Limb (tissue), 2 donors: ENCODE results near the gene ITPRID2.
"Not testable (repeated sequence)": the region's sequence is repeated elsewhere in the genome, so short reads cannot be mapped to it uniquely, and the experiment has no call there.

Experiments used
- DNase-seq, 2 donors: peaks; one replicate each; pipeline ENCODE4 v3.0.0-alpha.2; 2016; ENCODE audit errors: extremely low spot score in 2 of 2

ITPRID2 gene

DNA sequence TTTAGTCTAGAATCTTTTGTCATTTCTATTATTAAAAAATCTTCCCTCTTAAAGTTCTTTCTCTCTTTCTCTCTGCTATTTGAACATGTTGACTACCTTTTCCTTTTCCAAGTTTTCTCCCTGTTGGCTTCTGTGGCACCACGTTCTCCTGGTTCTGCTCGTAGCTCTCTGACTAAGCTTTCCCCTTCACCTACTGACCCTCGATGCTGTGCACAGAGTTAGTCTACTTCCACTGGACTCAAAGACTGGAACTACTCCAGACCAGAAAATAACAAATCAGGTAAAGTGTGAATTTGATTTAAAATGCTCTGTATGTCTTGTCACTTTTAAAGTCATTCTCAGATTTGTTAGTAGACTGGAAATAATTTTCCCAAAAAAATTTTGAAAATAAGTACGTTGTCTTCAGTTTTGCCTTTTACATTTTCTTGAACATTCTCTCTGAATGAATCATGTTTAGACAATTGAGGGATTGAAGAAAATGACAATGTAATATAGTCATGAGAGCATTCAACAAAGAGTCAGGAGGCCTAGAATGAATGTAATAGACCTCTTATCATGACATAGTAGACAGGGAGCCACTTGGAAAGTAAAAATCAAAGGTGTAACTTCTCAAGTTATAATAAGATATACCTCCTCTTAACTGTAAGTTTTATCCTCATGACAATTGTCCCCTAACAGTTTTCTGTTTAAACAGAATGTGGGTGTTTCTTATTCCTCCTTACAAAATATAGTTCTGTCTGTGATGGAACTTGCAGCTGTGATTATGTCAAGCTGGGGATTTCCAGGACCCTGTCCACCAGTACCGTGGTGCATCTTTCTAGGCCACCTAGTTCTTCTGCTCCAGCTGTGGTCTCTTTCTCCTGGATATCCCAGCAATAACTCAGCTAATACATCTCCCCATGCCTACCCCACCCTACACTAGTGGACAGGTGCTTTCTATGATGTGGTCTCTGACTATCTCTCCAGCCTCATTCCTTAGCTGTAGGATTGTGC lies 25.5 kb downstream of the ITPRID2 start:
- no peak for DNase-seq

GRCh38 chr2:181918188-181918587 lies 26.7 kb downstream of the ITPRID2 start:
- DNase-seq = no peak

- no peak for DNase-seq
Measured at GRCh38 chr2:181923121-181923520, 31.6 kb downstream of the ITPRID2 start.

- DNase-seq = no peak
Measured at GRCh38 chr2:181924336-181924735, 32.8 kb downstream of the ITPRID2 start.

DNA sequence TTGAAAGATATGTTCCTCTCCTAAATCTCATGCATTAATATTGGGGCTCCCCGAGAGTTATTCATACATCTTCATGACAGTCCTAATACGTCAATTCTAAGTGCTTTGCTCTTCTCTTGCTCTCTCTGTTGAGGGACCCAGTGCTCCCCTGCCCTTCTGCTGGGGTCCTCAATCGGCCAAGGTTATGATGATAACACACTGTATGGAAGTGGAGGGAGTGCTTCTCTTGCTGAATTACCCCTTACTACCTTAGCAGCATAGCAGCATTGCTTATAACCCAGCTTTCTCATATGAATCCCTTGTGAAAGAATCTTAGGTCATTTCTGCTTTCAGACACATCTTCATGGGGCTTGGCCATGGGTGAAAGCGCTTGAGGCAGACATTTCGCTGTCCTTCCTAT lies 43.2 kb downstream of the ITPRID2 start:
- no peak for DNase-seq

DNA sequence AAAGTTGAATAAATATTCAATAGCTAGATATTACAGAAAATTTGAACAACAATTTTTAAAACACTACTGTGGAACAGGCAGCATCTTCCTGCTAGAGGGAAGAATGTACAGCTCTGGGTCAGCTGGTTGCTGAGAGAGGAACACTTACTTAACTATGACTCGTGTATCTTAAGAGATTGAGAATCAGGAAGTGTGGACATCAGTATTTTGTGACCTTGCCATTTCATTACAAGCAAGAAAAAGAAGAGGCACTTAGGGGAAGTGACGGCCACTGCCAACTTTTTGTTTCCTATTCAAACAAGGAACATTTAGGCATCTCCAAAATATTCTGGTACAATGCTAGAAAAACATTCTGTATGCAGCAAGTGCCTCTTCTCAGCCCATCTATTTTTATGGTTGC lies 45.9 kb downstream of the ITPRID2 start:
- no peak for DNase-seq

GRCh38 chr2:181943411-181944124 lies 52.0 kb downstream of the ITPRID2 start:
- no peak for DNase-seq

GRCh38 chr2:181944164-181944913 lies 52.8 kb downstream of the ITPRID2 start:
- DNase-seq = no peak

DNA sequence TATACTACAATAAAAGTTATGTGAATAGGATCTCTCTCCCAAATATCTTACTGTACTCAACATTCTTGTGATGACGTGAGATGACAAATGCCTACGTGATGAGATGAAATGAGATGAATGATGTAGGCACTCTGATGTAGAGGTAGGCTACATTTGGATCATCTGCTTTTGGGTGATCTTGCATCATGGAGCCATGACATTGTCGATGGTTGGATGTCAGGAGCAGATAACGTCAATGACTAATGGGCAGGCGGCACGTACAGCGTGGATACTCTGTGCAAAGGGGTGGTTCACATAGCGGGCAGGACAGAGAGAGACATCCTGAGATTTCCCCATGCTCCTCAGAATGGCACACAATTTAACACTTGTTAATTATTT lies 53.4 kb downstream of the ITPRID2 start:
- no peak for DNase-seq

DNA sequence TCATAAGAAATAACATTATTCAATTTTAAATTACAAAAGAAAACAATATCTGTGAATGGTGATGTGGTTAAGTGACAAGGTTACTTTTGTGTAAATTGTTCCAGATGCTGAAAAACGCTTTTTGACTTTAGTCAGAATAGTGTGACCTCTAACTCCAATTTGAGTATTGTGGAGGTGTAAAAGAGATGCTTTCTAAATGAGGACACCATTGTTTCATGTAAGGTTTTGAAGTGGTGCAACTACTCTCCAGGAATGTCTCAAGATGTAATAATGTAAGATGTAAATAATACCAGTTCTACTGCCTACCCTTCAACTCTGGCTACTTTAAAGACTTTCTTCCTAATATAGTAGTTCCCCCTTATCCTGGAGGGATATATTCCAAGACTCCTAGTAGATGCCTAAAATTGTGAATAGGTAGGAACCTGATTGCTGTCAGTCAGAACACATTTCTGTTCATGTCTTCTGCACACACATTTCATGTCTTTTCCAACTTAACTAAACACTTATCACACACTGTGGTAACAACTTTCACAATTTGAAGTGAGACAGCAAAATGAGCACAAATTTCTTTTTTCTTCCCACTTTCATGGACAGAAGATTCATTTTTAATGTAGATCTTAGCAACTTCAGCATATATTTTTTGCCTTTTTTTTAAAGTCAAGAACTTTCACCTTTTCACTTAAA lies 55.1 kb downstream of the ITPRID2 start:
- no peak for DNase-seq

DNA sequence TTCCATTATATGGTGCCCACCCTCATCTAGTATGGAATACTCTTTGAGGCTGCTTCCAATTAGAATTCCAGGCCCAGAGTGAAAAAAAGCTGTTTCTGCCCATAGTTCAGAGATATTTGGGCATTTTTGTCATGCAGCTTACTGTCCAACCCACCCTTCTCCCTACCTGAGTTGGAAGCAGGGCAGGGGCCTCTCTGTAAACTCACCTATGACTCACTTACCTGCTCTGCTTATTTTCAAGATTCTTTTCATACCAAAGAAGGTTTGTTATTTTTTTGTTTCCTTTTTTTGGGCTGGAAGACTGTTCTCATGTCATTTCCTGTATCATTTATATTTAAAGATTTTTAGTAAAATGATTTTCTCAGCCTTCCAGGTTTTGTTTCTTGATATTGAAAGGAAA lies 55.7 kb downstream of the ITPRID2 start:
- DNase-seq = no peak

GRCh38 chr2:181948227-181948626 lies 56.7 kb downstream of the ITPRID2 start:
- DNase-seq = no peak

- DNase-seq = no peak
Measured at GRCh38 chr2:181949047-181949446, 57.5 kb downstream of the ITPRID2 start.

DNA sequence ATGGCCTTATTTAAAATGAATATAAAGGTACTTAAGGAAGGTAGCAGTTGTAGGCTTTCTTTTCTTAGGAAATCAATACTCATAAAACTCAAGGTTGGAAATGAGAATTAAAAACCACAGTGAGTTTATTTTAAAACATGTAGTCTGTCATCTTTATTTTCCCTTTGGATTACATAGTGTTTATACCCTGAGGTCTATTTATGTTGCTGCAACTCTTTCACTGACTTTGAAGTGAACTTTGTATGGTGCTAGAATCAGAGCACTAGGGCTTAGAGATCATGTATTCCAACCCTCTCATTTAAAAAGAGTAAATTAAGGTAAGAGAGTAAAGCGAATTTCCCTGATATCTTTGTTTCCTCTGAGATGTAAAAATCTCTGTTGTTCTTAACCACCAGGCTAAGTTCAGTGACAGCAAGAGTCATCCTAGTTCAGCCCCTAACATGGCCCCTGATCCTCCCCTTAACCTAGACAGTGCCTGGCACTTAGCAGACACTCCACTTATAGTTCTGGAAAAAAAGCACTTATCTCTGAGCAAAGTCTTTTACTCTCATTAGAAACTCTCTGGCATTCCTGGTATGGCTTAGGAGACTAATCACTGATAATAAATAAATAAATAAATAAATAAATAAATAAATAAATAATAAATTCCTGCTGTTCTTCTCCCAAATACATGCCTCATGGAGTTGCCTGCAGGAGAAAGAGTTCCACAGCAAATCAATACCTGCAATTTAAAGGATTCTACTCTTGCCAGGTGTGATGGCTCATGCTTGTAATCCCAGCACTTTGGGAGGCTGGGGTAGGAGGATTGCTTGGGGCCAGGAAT lies 61.1 kb downstream of the ITPRID2 start:
- DNase-seq = no peak

GRCh38 chr2:181953881-181954537 lies 62.5 kb downstream of the ITPRID2 start:
- peak; percentile 53 to 75 for DNase-seq

DNA sequence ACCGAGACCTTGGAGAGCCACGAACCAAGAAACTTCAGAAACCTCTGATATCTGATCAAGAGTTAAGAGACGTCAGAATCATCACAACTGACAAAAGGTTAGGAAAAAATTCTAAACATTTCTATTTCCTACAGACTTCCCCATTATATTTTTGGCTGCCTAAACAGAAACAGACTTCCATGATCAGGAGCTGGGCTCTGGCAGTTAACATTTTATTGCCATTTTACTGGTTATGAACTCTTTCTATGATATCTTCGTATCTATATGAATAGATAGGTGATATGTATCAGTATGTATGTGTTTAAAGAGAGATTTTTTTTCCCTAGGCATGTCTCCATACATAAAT lies 63.0 kb downstream of the ITPRID2 start:
- no peak for DNase-seq

GRCh38 chr2:181955010-181955409 lies 63.5 kb downstream of the ITPRID2 start:
- no peak for DNase-seq

GRCh38 chr2:181955866-181956265 lies 64.3 kb downstream of the ITPRID2 start:
- DNase-seq = not testable (repeated sequence)

DNA sequence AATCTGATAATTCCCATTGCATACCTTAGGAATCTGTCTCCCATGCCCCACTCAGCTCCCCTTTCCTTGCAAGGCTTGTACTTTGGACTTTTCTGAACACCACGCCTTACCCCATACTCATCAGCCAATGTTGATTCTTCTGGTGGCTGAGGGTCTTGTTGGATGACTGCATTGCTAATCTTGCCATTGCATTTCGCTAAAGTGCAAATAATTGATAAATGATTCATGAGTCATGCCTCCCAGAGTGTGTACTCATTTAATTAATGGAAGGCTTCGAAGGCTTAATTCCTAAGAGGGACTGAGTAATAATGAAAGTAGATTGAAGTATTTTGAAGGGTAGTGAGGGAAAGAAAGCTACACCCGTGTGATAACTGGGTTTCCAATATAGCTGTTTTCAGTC lies 66.1 kb downstream of the ITPRID2 start:
- no peak for DNase-seq

DNA sequence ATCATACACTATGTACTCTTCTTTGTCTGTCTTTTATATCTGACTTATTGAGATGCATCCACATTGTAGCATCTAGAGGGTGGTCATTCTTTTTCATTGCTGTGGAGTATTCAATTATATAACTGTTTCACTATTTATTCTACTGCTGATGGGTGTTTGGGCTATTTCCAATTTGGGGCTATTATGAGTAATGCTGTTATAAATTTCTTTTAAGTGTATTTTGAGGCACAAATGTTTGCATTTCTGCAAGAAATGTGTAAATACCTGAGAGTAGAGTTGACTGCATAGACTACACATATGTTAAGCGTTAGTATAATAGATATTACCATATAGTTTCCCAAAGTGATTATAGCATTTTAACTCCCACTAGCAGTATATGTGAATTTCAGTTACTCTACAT lies 67.2 kb downstream of the ITPRID2 start:
- no peak for DNase-seq
